EL (cell line): Measurements from ENCODE around the gene AHCYL2.
"Not testable (repeated sequence)": the region's sequence is repeated elsewhere in the genome, so short reads cannot be mapped to it uniquely, and the experiment has no call there.

Source experiments
- DNase-seq: peaks from one replicate; pipeline ENCODE4 v3.0.0-alpha.2; 2016

The AHCYL2 gene

GRCh38 chr7:129387537-129387936 is 162.7 kb downstream of the AHCYL2 start:
- DNase-seq, result no peak

GRCh38 chr7:129388333-129389098 is 163.7 kb downstream of the AHCYL2 start:
- DNase-seq, result no peak

- DNase-seq, result no peak
Measured at GRCh38 chr7:129389829-129390228, 165.0 kb downstream of the AHCYL2 start.

GRCh38 chr7:129390314-129390713 is 165.5 kb downstream of the AHCYL2 start:
- no peak for DNase-seq

- DNase-seq, result no peak
Measured at GRCh38 chr7:129391546-129392171, 166.8 kb downstream of the AHCYL2 start.

GRCh38 chr7:129393255-129393654 is 168.4 kb downstream of the AHCYL2 start:
- DNase-seq, result no peak

GRCh38 chr7:129394101-129394500 is 169.3 kb downstream of the AHCYL2 start:
- no peak for DNase-seq

- no peak for DNase-seq
Measured at GRCh38 chr7:129394982-129395914, 170.4 kb downstream of the AHCYL2 start.

GRCh38 chr7:129401228-129401966 is 176.6 kb downstream of the AHCYL2 start:
- DNase-seq, result peak; percentile 56

- DNase-seq, result no peak
Measured at GRCh38 chr7:129401967-129402860, 177.4 kb downstream of the AHCYL2 start.

GRCh38 chr7:129405527-129405926 is 180.7 kb downstream of the AHCYL2 start:
- DNase-seq, result no peak

GRCh38 chr7:129410238-129410637 is 185.4 kb downstream of the AHCYL2 start:
- DNase-seq, result not testable (repeated sequence)

GRCh38 chr7:129412501-129412900 is 187.7 kb downstream of the AHCYL2 start:
- no peak for DNase-seq

- no peak for DNase-seq
Measured at GRCh38 chr7:129417073-129417472, 192.2 kb downstream of the AHCYL2 start.

GRCh38 chr7:129421717-129422250 is 197.0 kb downstream of the AHCYL2 start:
- no peak for DNase-seq

- no peak for DNase-seq
Measured at GRCh38 chr7:129422727-129423126, 197.9 kb downstream of the AHCYL2 start.

- DNase-seq, result peak; percentile 29
Measured at GRCh38 chr7:129423700-129424410, 199.0 kb downstream of the AHCYL2 start.

- DNase-seq, result no peak
Measured at GRCh38 chr7:129426482-129426881, 201.7 kb downstream of the AHCYL2 start.

- DNase-seq, result no peak
Measured at GRCh38 chr7:129427526-129428045, 202.8 kb downstream of the AHCYL2 start.

- no peak for DNase-seq
Measured at GRCh38 chr7:129431911-129432643, 207.2 kb downstream of the AHCYL2 start.
